Common myeloid progenitor, CD34-positive (primary cell): Measurements from ENCODE around the gene PPA2.
"Not testable (repeated sequence)": the region's sequence is repeated elsewhere in the genome, so short reads cannot be mapped to it uniquely, and the experiment has no call there.

Source experiments
- CTCF ChIA-PET: fragments of 350-600 bp; sonication (Branson Sonifier 250); formaldehyde crosslinking; loops from one replicate; lab custom pipeline; 2021; ENCODE audit warnings: antibody characterized with exemption; lab: Charles Lee
- POLR2A ChIA-PET: fragments of 350-600 bp; sonication (Branson Sonifier 250); formaldehyde crosslinking; loops from one replicate; lab custom pipeline; 2021; ENCODE audit warnings: antibody characterized with exemption; lab: Charles Lee
- DNase-seq, 3 donors: peaks; one replicate each; pipeline versions ENCODE4 v3.0.0 to v3.0.0-alpha.2; 2013
- H3K27ac ChIP-seq, 2 experiments: 1 replicate in 1 of 2; 2 replicates in 1 of 2; pipeline ENCODE4 v1.7.0; 2013; ENCODE audit warnings: inconsistent platforms in 2 of 2, low read length in 2 of 2, mild to moderate bottlenecking in 2 of 2, low read depth in 1 of 2, moderate library complexity in 1 of 2; ENCODE audit not compliant: severe bottlenecking in 2 of 2, insufficient read depth in 1 of 2, poor library complexity in 1 of 2
- H3K27me3 ChIP-seq, 5 experiments: replicated peaks in 2 of 5; 1 replicate in 3 of 5; 2 replicates in 2 of 5; pipeline versions ENCODE4 v1.6.1 to v1.7.0; 2013; ENCODE audit warnings: low read length in 4 of 5, mild to moderate bottlenecking in 2 of 5, moderate library complexity in 2 of 5, inconsistent platforms in 1 of 5; ENCODE audit not compliant: insufficient read depth in 5 of 5, control insufficient read depth in 4 of 5
- H3K36me3 ChIP-seq, 4 experiments: 1 replicate in 2 of 4; 2 replicates in 2 of 4; pipeline versions ENCODE4 v1.6.1 to v1.7.0; 2013; ENCODE audit warnings: low read length in 3 of 4, control low read depth in 1 of 4, mild to moderate bottlenecking in 1 of 4; ENCODE audit not compliant: control insufficient read depth in 4 of 4, insufficient read depth in 4 of 4
- H3K4me1 ChIP-seq, 4 experiments: 1 replicate in 3 of 4; 2 replicates in 1 of 4; pipeline versions ENCODE4 v1.6.1 to v1.7.1; 2013; ENCODE audit warnings: low read length in 3 of 4, mild to moderate bottlenecking in 3 of 4, control low read depth in 1 of 4, inconsistent platforms in 1 of 4, moderate library complexity in 1 of 4; ENCODE audit not compliant: control insufficient read depth in 4 of 4, insufficient read depth in 4 of 4; ENCODE audit errors: control extremely low read depth in 1 of 4
- H3K4me3 ChIP-seq, 7 experiments: 1 replicate in 4 of 7; 2 replicates in 3 of 7; pipeline versions ENCODE4 v1.5.1 to v1.7.0; 2013; ENCODE audit warnings: mild to moderate bottlenecking in 7 of 7, low read length in 6 of 7, moderate library complexity in 6 of 7, inconsistent platforms in 2 of 7, low read depth in 2 of 7, control low read depth in 1 of 7; ENCODE audit not compliant: insufficient read depth in 4 of 7, control insufficient read depth in 1 of 7; ENCODE audit errors: extremely low read depth in 1 of 7
- H3K9me3 ChIP-seq, 5 experiments: 1 replicate in 4 of 5; 2 replicates in 1 of 5; pipeline versions ENCODE4 v1.6.1 to v1.7.1; 2013; ENCODE audit warnings: low read length in 4 of 5, mild to moderate bottlenecking in 2 of 5, inconsistent platforms in 1 of 5, low read depth in 1 of 5, moderate library complexity in 1 of 5; ENCODE audit not compliant: control insufficient read depth in 4 of 5, insufficient read depth in 2 of 5; ENCODE audit errors: control extremely low read depth in 1 of 5
- WGBS: methylation state at CpG from one replicate; pipeline ENCODE4 v1.1.5; 2013; ENCODE audit not compliant: insufficient coverage; 5-methylcytosine and 5-hydroxymethylcytosine counted together

PPA2 gene

GRCh38 chr4:105461621-105462382 is 12.1 kb downstream of the PPA2 start:
- peak in 1 of 3 donors; percentile 46 for DNase-seq
- ChIA-PET CTCF (interaction anchor here (0.7 to 5.7 kb wide), 3 partner anchors 12 to 733 kb away, joined by 3 to 25 read pairs (median 4); partner anchors contain the start of gene PPA2), POLR2A (interaction anchor here (2.1 kb wide), 1 partner anchor 12 kb away, joined by 10 read pairs; the partner anchor contains the start of gene PPA2)
- Histone ChIP-seq H3K27me3 (no peaks in the 10 kb centered on the region), H3K9me3 (peaks cover 0 to 6% (median 3%) of the 10 kb centered on the region in 5 experiments), H3K4me1 (peaks cover 3 to 19% (median 9%) of the 10 kb centered on the region in 4 experiments), H3K27ac (peak overlapping the region; percentile 53 to 68), H3K4me3 (peak overlapping the region in 3 of 7 experiments; percentile 41 to 54 (median 50)), H3K36me3 (peaks cover 2 to 30% (median 19%) of the 10 kb centered on the region in 4 experiments)
- 100% methylated on average over 1 of the region's 6 CpGs for WGBS

GRCh38 chr4:105461221-105461620 is 12.6 kb downstream of the PPA2 start:
- Histone ChIP-seq H3K27me3 (no peaks in the 10 kb centered on the region), H3K4me3 (peak overlapping the region in 3 of 7 experiments; percentile 41 to 54 (median 50)), H3K27ac (peak overlapping the region; percentile 53 to 68), H3K9me3 (peaks cover 0 to 6% (median 3%) of the 10 kb centered on the region in 5 experiments), H3K36me3 (peaks cover 2 to 27% (median 15%) of the 10 kb centered on the region in 4 experiments), H3K4me1 (peaks cover 3 to 19% (median 9%) of the 10 kb centered on the region in 4 experiments)
- 13% methylated on average over 5 of the region's 8 CpGs for WGBS
- CTCF ChIA-PET: interaction anchor here (1.0 to 5.7 kb wide), 3 partner anchors 10 to 205 kb away, joined by 3 to 25 read pairs (median 3); partner anchors contain the start of gene PPA2
- peak; percentile 46 to 78 (median 62) for DNase-seq
- POLR2A ChIA-PET: interaction anchor here (2.1 kb wide), 1 partner anchor 13 kb away, joined by 10 read pairs; the partner anchor contains the start of gene PPA2

GRCh38 chr4:105460306-105460705 is 13.6 kb downstream of the PPA2 start:
- H3K27me3 ChIP-seq: no peaks in the 10 kb centered on the region
- no peak for DNase-seq
- H3K36me3 ChIP-seq: peaks cover 0 to 27% (median 14%) of the 10 kb centered on the region in 4 experiments
- H3K9me3 ChIP-seq: peaks cover 0 to 6% (median 3%) of the 10 kb centered on the region in 5 experiments
- WGBS: no CpG with 5 or more reads among the region's 2 CpGs
- CTCF ChIA-PET: interaction anchor here (1.0 to 5.7 kb wide), 2 partner anchors 11 to 14 kb away, joined by 3 to 25 read pairs; partner anchors contain the start of gene PPA2
- peaks cover 3 to 19% (median 9%) of the 10 kb centered on the region in 4 experiments for H3K4me1 ChIP-seq
- H3K27ac ChIP-seq: no peak overlapping the region
- POLR2A ChIA-PET: interaction anchor here (2.1 kb wide), 1 partner anchor 13 kb away, joined by 10 read pairs; the partner anchor contains the start of gene PPA2
- H3K4me3 ChIP-seq: no peak overlapping the region

GRCh38 chr4:105458541-105458940 is 15.3 kb downstream of the PPA2 start:
- H3K4me3 ChIP-seq, POLR2A ChIA-PET, H3K27ac ChIP-seq, DNase-seq, H3K9me3 ChIP-seq, CTCF ChIA-PET, H3K27me3 ChIP-seq: not testable (repeated sequence)
- Histone ChIP-seq H3K36me3 (peaks cover 2 to 38% (median 14%) of the 10 kb centered on the region in 4 experiments), H3K4me1 (peaks cover 3 to 19% (median 9%) of the 10 kb centered on the region in 4 experiments)
- 100% methylated on average over 5 of the region's 11 CpGs for WGBS

- Histone ChIP-seq H3K9me3 (peaks cover 0 to 5% (median 0%) of the 10 kb centered on the region in 5 experiments), H3K27ac (no peak overlapping the region), H3K27me3 (no peaks in the 10 kb centered on the region), H3K36me3 (peaks cover 0 to 39% (median 16%) of the 10 kb centered on the region in 4 experiments), H3K4me3 (no peak overlapping the region), H3K4me1 (peaks cover 3 to 19% (median 9%) of the 10 kb centered on the region in 4 experiments)
- no peak for DNase-seq
- POLR2A ChIA-PET: no interaction called here
- CTCF ChIA-PET: interaction anchor here (1.0 kb wide), 1 partner anchor 205 kb away, joined by 3 read pairs; no protein-coding TSS in a partner anchor
- 100% methylated on average over 1 of the region's 1 CpG for WGBS
These were observed 15.9 kb downstream of the PPA2 start for GRCh38 chr4:105458001-105458400.

- no peak overlapping the region for H3K27ac ChIP-seq
- WGBS: 95% methylated on average over 2 of the region's 2 CpGs
- H3K27me3 ChIP-seq: no peaks in the 10 kb centered on the region
- H3K4me3 ChIP-seq: no peak overlapping the region
- DNase-seq: no peak
- H3K9me3 ChIP-seq: no peaks in the 10 kb centered on the region
- ChIA-PET POLR2A (no interaction called here), CTCF (interaction anchor here (2.0 to 2.1 kb wide), 2 partner anchors 13 to 18 kb away, joined by 5 read pairs; partner anchors contain the start of gene PPA2)
- peaks cover 4 to 42% (median 24%) of the 10 kb centered on the region in 4 experiments for H3K36me3 ChIP-seq
- peaks cover 0 to 6% (median under 1%) of the 10 kb centered on the region in 4 experiments for H3K4me1 ChIP-seq
These were observed 17.9 kb downstream of the PPA2 start for GRCh38 chr4:105455998-105456397.
